ENCODE data around the gene DSC3.

DNA sequence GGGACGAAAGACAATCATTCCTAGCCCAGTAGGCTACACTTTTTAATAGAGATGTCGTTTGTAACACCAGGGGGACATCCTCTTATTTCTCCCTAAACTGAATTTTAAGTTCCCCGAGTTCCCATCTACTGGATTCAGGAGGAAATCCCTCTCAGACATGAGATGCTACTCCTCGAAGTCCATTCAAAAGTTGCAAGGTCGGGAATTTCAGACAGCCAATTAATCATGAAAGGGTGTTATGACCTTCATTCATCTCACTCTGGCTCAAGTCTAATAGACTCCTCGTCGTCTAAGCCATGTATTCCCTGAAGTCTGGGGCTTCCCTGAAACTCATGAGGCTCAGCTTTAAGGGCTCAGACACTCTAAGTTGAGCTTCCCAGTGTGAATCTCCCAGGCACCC is 1.2 kb upstream of the DSC3 start:
- TF ChIP-seq EZH2phosphoT487 (IDR thresholded peaks at IDR 0.05; ENCODE audit: borderline replicate concordance, low read length): no peak
- no peak for TF ChIP-seq CTCF (conservative IDR thresholded peaks at IDR 0.05; ENCODE audit: low read depth, low read length)
